CD4-positive, alpha-beta T cell treated with Interleukin-17A for 1 hour (primary cell): ENCODE results near the gene IFITM10.

Source experiments
- DNase-seq: peaks from one replicate; pipeline ENCODE4 v3.0.0-alpha.2; 2020

The IFITM10 gene

DNA sequence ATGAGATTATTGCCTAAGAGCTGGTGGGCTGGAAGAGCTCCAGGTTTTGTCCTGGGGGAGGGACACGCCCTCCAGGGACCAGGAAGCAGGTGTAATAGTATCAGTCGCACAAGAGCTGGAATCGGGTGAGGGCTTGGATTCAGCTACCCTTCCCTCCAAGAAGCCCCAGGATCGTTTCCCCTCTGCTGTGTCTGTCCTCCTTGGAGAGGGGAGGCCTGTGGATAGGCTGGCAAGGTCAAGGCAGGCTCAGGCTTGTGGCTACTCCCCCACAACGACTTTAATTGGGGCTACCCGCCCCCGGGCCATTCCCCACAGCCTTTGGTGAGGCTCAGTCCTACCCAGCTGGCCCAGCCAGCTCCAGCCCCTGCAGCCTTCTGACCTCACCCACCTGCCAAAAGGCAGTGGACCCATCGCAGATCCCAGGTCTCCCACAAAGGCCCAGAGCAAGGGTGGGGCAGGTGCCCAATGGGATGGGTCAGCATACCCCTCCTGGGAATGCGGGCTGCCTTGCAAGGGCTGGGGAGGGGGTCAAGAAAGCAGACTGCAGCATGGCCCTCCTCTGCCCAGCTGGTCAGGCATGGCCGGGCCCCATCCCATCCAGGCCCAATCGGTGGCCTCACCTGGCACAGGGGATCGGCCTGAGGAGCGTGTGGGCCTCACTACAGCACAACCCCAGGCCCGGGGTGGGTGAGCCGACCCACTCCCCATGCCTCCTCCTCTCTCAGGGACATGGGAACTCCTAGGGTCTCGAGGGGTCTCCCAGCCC, 12.3 kb upstream of the IFITM10 start:
- DNase-seq, result no peak

DNA sequence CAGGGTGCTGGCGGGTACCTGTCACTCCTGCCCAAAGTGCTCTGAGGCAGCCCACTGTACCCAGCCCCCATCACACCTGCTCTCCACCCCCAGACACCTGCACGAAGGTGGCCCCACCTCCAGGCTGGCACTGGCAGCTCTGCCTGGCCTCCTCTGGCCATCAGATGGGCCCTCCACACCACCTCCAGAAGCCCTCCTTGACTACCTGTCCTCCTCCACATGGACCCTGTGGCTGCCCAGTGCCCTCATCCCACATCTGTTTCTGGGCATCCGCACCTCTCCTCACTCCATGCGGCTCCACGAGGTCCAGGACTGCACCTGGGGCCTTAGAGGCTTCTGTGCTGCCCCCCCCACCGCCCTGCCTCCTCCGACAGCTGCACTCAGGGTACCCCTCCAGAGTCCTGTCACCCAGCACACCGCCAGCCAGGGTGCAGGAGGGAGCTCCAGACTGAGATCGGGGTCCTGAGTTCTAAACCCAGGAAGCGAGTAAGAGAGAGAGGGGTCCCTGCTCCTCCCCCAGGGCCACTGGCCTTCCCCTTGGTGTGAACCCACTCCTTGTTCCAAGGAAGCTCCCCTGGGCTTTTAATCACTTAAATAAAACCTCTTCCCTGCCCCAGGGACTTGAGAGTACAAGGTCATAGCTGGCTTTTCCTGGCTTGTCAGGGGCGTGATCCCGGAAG, 11.6 kb upstream of the IFITM10 start:
- DNase-seq, result no peak

DNA sequence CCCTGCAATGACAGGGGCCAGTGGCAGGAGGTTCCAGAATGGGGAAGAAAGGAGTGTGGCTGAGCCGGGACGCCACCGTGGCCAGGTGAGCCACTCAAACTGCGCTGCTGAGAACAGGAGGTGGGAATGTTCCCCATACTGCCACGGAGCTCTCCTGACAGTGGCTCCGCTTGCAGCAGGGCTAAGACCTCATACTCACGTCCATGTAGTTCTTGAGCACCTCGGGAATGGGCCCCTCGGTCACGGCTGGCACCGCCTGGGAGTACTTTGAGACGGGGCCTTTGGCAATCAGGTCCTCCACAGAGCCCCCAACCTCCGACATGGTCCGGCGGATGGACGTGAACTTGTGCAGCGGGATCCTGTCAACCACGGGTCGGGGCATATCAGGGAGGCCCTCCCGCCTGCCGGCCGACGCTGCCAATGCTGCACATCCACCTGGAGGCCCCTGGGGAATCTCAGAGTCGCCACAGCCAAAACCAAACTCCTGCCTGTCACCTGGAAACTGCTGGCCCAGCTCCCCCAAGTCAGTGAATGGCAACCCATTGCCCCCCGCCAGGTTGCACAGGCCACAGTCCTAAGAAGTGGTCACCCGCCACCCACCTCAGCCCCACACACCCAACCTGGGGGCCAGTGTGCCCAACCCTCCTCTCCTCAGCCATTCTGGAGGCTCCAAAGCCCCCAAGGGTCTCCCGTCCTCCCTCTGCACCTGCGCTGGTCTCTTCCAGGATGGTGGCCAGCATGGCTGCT, 10.9 kb upstream of the IFITM10 start:
- no peak for DNase-seq

DNA sequence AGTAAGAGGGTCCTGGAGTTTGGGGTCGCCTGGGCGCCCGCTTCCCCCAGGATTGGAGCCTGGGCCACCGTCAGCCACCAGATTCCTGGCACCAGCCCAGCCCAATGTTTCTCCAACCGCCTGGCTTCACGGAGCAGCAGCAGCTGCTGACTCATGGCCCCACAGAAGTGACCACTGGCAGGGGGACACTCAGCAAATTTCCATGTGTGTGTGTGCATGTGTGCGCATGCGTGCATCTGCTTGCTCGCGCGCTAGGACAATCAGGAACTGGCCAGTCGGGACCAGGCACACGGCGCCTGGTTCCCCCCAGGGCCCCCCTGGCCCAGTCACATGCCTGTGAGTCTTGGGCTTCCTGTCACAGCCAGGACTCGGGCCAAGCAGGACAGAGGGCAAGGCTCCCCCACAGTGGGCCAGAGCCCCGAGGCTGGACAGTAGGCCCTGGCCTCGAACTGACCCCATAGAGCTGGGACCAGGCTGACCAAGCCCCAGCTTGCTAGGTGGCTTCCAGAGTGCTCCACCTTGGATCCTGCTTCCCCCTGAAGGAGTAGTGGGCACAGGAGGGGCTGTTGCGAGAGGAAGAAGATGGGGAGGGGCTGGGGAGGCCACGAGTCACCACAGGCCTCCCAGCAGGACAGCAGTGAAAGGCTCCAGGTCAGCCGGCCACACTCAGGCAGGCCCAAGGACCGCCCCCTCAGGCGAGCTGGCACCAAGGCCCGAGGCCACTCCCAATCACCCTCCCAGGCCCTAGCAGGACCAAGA, 10.1 kb upstream of the IFITM10 start:
- DNase-seq, result no peak

DNA sequence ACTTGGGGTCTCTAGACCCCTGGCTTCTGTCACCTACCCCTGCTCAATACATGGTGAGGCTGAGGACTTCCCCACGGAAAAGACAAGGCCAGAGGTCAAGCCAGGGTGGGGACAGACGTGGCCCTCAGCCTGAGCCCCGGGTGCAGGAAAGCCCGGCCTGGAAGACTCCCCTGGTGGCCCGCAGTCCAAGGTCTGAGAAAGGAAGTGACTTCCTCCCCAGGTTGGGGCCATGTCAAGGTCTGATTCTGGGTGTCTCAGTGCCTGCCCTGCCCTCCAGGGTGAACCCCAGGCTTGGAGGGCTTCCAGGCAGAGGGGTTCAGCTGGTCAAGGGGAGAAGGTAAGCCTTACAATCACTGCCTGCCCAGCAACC, 9.4 kb upstream of the IFITM10 start:
- no peak for DNase-seq

GRCh38 chr11:1759151-1759850, 8.9 kb upstream of the IFITM10 start:
- DNase-seq, result no peak

GRCh38 chr11:1758611-1759150, 8.3 kb upstream of the IFITM10 start:
- DNase-seq, result no peak

DNA sequence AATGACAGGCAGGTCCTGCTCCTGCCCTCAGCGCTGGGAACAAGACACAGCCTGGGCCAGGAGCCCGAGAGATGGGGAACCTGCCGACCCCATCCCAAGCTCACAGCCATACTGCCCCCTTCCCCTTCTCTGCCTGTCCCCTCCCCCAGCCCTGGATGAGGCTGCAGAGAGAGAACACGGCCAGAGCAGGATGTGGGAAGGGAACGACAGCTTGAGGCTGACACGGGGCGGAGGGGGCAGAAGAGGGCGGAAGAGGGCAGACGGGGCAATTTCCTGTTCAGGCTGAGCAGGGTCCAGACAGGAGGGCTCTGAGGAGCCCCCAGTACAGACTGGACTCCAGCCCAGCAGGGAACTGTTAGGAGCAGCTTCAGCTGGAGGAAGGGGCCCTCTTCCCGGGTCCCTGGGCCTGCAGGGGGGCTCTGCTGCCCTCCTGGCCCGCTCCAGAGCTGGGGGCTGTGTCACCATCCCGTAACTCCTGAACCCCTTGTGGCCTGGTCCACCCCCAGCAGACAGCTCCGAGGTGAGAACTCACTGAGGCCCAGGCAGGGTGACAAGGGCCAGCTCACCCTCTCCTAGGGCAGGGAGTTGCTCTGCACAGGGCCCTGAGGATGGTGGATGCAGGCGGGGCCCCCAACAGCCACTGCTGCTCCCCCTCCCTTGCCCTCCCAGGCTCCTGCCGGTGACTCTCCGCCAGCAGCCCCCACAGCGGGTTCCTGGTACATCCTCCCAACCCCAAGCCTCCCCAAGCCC, 7.6 kb upstream of the IFITM10 start:
- DNase-seq, result peak; percentile 54

- no peak for DNase-seq
Measured at GRCh38 chr11:1756791-1757771, 6.7 kb upstream of the IFITM10 start.

DNA sequence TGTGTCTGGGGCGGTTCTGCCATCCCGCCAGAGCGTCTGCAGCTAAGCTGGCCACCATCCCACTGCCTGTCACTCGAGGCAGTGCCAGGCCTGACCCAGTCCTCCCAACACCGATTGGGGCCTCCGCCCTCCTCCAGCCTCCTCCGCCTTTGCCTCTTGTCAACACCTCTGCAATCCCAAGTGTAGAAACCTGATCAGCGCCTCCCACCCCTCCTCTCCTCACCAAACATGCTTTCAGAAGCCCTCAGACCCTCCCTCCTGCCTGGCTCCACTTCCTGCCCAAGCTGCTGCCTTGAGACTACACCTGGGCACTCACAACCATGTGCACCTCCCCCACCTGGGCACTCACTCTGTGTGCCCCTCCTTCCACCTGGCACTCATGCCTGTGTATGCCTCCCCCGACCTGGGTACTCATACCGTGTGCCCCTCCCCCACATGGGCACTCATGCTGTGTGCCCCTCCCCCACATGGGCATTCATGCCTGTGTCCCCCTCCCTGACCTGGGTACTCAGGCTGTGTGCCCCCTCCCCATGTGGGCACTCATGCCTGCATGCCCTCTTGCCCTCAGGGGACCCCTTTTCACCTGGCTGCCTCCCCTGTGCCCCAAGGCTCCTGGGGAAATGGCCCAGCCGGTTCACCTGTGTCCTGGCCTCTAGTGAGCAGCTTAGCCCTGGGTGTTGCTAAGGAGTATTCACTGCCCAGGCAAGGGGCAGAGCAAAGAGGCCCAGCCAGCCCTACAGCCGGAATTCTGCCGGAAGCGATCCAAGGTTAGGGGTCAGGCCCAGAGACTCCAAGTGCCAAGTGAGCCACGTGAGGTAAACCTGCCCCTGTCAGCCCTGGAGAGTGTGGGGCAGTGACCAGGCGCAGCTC, 5.5 kb upstream of the IFITM10 start:
- no peak for DNase-seq

DNA sequence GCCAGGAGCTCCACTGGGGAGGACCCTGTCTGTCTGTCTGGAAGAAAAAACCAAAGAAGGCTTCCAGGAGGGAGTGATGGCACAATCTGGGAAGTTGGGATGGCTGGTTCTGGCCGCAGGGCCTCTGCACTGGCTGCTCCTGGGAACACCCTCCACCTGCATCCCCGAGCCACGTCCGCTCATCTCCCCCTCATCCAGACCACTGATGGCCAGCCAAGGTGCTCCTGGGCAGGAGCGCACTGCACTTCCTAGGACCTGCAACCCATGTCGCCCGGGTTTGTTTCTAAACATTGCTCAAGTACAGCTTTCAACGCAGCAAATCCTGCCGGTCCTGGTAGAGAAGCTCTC, 4.9 kb upstream of the IFITM10 start:
- no peak for DNase-seq

- DNase-seq, result no peak
Measured at GRCh38 chr11:1754376-1755150, 4.2 kb upstream of the IFITM10 start.

DNA sequence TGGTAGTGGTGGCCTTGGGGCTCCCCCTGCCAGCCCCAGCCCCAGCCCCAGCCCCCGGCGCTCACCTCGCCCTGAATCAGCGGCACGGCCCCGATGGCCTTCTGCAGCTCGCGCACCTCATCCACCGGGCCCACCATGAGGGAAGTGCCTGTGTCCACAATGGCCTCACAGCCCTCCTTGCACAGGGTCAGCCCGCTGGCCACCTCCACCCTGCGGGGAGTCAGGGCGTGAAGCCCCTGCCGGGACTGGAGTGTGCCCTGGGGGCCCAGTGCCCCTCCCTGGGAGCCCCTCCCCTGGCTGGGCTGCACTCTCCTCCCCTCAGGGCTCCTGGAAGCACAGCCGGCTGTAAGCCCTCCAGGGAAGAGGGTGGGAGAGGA, 3.5 kb upstream of the IFITM10 start:
- no peak for DNase-seq

DNA sequence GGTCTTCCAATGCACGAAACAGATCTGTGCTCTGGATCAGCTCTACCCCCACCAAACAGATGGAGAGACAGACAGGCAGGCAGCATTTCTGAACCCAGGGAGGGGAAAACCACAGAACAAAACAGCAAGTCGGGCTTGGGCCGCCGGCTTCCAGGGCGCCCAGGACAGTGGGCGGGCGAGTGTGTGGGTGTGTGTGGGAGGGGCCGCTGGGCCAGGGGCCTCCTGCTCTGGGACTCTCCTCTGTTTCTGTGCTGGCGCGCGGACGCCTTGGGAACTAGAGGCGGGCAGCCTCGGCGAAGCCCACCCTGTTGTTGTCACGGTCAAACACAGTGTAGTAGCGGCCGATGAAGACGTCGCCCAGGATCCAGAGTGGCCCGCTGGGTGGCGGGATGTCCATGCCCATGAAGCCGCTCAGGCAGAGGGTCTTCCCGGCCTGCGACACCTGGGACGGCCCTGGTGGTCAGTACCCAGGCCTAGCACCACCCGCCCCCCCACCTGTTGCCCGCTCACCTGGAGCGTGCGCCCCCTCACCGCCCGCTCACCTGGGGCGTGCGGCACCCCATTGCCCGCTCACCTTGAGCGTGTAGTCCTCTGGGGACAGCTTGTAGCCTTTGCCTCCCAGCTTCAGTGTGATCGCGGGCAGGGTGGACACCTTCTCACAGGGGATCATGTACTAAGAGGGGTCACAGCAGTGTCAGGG, 3.0 kb upstream of the IFITM10 start:
- no peak for DNase-seq

DNA sequence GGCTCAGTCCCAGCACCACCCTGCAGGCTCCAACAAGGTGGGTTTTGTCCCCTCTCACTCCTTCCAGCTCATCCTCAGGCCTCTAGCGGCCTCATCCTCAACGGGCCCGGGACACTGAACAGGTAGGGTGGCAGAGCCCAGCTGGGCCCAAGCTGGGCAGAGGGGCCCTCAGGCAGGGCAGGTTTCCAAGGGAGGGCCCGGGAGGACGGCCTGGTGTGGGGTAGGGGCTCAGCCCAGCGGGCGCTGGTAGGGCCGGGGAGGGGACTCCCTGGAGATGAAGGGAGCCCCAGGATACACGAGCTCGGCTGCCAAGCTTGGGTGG, 2.5 kb upstream of the IFITM10 start:
- DNase-seq, result no peak

DNA sequence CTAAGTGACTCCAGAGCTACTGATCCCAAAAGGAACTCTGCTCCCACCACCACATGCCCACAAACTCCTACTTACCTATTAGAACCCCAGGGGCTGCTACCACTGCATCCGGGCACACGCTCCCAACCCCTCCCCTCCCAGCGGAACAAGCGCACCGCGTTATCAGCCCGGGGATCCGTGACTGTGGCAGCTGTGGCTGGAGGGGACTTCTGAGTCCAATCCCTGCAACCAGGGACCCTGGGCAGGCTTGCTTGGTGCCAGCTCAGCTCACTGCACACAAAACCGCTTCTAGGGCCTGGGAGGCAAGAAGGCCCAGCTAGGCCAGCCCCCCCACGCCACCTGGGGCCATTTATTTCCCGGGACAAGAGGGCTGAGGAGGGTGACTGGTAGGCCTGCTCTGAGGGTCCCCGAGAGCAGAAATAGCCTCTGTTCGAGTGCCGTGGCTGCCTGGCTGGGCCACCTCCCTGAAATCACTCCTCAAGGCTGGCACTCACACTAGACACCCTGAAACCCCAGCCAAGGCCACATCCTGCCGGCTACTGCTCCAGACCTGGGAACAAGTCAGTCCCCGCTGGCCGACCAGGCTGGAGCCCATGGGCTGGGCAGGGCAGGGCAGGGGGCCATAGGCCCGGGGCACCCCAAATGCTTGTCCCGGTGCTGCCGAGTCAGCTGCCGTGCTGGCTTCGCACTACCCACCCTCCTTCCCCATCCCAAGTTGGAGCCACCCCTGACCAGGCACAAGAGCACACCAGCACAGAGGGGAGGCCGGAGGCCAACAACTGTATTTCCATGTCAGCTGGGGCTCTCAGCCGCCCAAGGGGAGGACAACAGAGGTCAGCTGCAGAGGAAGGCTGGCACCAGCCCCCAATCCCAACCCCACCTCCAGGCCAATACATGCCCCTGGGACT, 1.9 kb upstream of the IFITM10 start:
- DNase-seq, result peak; percentile 25

DNA sequence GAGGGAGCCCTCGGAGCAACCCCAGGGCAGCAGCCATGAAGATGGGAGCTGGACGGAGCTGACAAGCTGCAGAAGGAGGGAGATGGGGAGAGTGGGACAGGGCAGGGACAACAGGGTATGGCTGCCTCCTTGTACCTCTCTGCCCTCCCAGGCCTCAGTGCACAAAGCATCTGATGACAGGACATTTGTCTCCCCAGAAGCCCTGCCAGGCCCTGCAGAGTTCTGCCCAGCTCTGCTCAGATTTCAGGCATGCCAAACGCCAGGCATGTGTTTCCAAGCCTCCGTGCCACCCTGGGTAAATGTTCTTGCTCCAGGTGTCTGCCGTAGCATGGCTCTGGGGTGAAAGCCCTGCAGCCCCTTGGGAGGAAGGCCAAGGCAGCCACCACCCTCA, 1.1 kb upstream of the IFITM10 start:
- no peak for DNase-seq
